Vagina (tissue), 2 donors: ENCODE results near the gene CEP250. TPM values are rescaled to one million over a fixed set of nuclear protein-coding genes. Genes with fewer than 3 reads are reported as not detected.

Experiments
- DNase-seq, 2 donors: peaks; one replicate each; pipeline ENCODE4 v3.0.0-alpha.2; 2017; ENCODE audit errors: extremely low spot score in 2 of 2
- H3K27ac ChIP-seq: fragments of 200-600 bp; sonication (generic); one replicate; pipeline ENCODE4 v1.5.1; 2019
- H3K27me3 ChIP-seq: fragments of 200-600 bp; sonication (generic); one replicate; pipeline ENCODE4 v1.5.1; 2019
- H3K36me3 ChIP-seq, 2 donors: fragments of 200-600 bp; sonication (generic); one replicate each; pipeline ENCODE4 v1.5.1; 2017 to 2019
- H3K4me1 ChIP-seq: fragments of 200-600 bp; sonication (generic); one replicate; pipeline ENCODE4 v1.5.1; 2019
- H3K4me3 ChIP-seq, 2 donors: fragments of 200-600 bp; sonication (generic); 1 replicate in 1 of 2; 2 replicates in 1 of 2; pipeline ENCODE4 v1.5.1; 2016 to 2019
- H3K9me3 ChIP-seq: fragments of 200-600 bp; sonication (generic); one replicate; pipeline ENCODE4 v1.5.1; 2019
- CTCF ChIP-seq, 3 experiments: fragments of 450-650 bp in 2 of 3; fragments of 200-600 bp in 1 of 3; sonication (generic) in 1 of 3; IDR thresholded peaks; one replicate each; pipeline ENCODE4 v1.5.1; 2017 to 2019; ENCODE audit warnings: antibody characterized with exemption in 3 of 3, mild to moderate bottlenecking in 2 of 3, moderate library complexity in 2 of 3
- POLR2A ChIP-seq, 2 donors: fragments of 450-650 bp; IDR thresholded peaks; one replicate each; pipeline ENCODE4 v1.6.1; 2017; ENCODE audit warnings: antibody characterized with exemption in 2 of 2, mild to moderate bottlenecking in 2 of 2, moderate library complexity in 2 of 2
- POLR2AphosphoS5 ChIP-seq, 2 donors: sonication (generic); formaldehyde crosslinking; IDR thresholded peaks; one replicate each; pipeline ENCODE4 v1.9.0; 2017; ENCODE audit warnings: antibody characterized with exemption in 2 of 2, mild to moderate bottlenecking in 2 of 2, low read depth in 1 of 2; ENCODE audit not compliant: insufficient read depth in 1 of 2
- intact Hi-C: fragments of 100-400 bp; cut with DNase I; formaldehyde crosslinking; loops from one replicate; pipeline ENCODE4 v1.15.1; 2023
- total RNA-seq: library from RNA; depleted of rRNA; stranded (reverse); fragments of >200 nt; gene quantifications from one replicate; pipeline ENCODE4 v1.2.3, GENCODE V29; 2016

The CEP250 gene
- total RNA-seq, 1 donor from 2014 or later, result 10.1 TPM

GRCh38 chr20:35467339-35468224 lies 12.2 kb downstream of the CEP250 start:
- no peaks in the 10 kb centered on the region for H3K27me3 ChIP-seq
- peaks cover 0 to 56% of the 10 kb centered on the region in 2 donors for H3K36me3 ChIP-seq
- no peak for DNase-seq
- TF ChIP-seq CTCF (IDR thresholded peaks at IDR 0.05) (no peak), POLR2AphosphoS5 (IDR thresholded peaks at IDR 0.05; ENCODE audit: insufficient read depth in 1 of 2, low read depth in 1 of 2) (peak in 1 of 2 donors; percentile 55)
- H3K4me3 ChIP-seq, result no peak overlapping the region
- no peaks in the 10 kb centered on the region for H3K9me3 ChIP-seq
- H3K4me1 ChIP-seq, result peaks cover 9% of the 10 kb centered on the region
- intact Hi-C loops, result no loop called here
- H3K27ac ChIP-seq, result peak overlapping the region; percentile 61

- no peak for TF ChIP-seq CTCF (IDR thresholded peaks at IDR 0.05)
- Histone ChIP-seq H3K27me3 (no peaks in the 10 kb centered on the region), H3K4me3 (no peak overlapping the region), H3K27ac (no peak overlapping the region), H3K4me1 (peaks cover 9% of the 10 kb centered on the region), H3K36me3 (peaks cover 0 to 65% of the 10 kb centered on the region in 2 donors), H3K9me3 (no peaks in the 10 kb centered on the region)
- intact Hi-C loops, result no loop called here
- no peak for DNase-seq
Observed at GRCh38 chr20:35468671-35469334, 13.4 kb downstream of the CEP250 start.

DNA sequence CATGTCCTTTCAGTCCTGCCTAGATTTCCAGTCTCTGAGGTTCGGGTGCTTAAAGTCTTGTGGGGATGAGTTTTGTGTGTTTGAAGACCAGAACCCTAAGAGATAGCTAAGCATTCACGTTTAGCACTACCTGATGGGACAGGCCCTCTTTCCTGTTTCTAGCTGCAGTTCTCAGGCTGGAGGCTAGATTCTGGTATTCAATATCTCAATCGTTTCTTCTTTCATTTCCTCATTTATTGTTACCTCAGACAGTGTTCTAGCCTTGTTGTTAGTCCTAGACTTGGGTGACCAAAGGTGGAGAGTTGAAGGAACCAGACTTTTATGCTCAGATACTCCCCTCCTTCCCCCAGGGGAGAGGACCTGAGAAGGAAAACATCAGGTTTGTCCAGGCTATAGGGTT lies 16.8 kb downstream of the CEP250 start:
- peaks cover under 1% of the 10 kb centered on the region for H3K4me1 ChIP-seq
- H3K27me3 ChIP-seq, result no peaks in the 10 kb centered on the region
- DNase-seq, result no peak
- no peak overlapping the region for H3K27ac ChIP-seq
- intact Hi-C loops, result no loop called here
- TF ChIP-seq POLR2A (IDR thresholded peaks at IDR 0.05) (no peak), POLR2AphosphoS5 (IDR thresholded peaks at IDR 0.05; ENCODE audit: insufficient read depth in 1 of 2, low read depth in 1 of 2) (no peak), CTCF (IDR thresholded peaks at IDR 0.05) (no peak)
- H3K36me3 ChIP-seq, result peaks cover 0 to 77% of the 10 kb centered on the region in 2 donors
- no peak overlapping the region for H3K4me3 ChIP-seq
- no peaks in the 10 kb centered on the region for H3K9me3 ChIP-seq

DNA sequence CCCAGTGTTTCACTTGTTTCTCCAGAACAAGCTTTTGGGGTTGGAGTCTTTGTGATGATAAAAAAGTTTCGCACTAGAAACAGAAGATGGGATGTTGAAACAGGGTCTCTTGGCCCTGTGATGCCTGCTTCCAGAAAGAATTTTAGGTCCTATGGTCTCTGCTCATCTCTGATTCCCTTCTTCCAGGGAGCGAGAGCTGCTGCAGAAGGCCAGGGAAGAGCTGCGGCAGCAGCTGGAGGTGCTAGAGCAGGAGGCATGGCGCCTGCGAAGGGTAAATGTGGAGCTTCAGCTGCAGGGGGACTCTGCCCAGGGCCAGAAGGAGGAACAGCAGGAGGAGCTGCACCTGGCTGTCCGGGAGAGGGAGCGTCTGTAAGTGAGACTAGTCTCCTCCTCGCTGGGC lies 18.3 kb downstream of the CEP250 start:
- DNase-seq, result no peak
- intact Hi-C loops, result no loop called here
- H3K9me3 ChIP-seq, result no peaks in the 10 kb centered on the region
- H3K4me1 ChIP-seq, result no peaks in the 10 kb centered on the region
- no peak overlapping the region for H3K4me3 ChIP-seq
- TF ChIP-seq POLR2AphosphoS5 (IDR thresholded peaks at IDR 0.05; ENCODE audit: insufficient read depth in 1 of 2, low read depth in 1 of 2) (no peak), POLR2A (IDR thresholded peaks at IDR 0.05) (no peak), CTCF (IDR thresholded peaks at IDR 0.05) (no peak)
- peaks cover 0 to 84% of the 10 kb centered on the region in 2 donors for H3K36me3 ChIP-seq
- H3K27ac ChIP-seq, result no peak overlapping the region
- no peaks in the 10 kb centered on the region for H3K27me3 ChIP-seq
